Gastrocnemius medialis (tissue), 4 donors: ENCODE results near the gene WDR45B. TPM values are rescaled to one million over a fixed set of nuclear protein-coding genes. Genes with fewer than 3 reads are reported as not detected.

Experiments used
- ATAC-seq, 2 donors: fragments of 150-250 bp; one replicate each; pipeline ENCODE4 v1.9.1; 2016
- DNase-seq, 2 donors: peaks; one replicate each; pipeline ENCODE4 v3.0.0-alpha.2; 2019
- H3K27ac ChIP-seq, 4 donors: fragments of 200-600 bp; sonication (generic); 1 replicate in 1 of 4; 2 replicates in 3 of 4; pipeline ENCODE4 v1.5.1; 2016 to 2018; ENCODE audit warnings: mild to moderate bottlenecking in 2 of 4, moderate library complexity in 1 of 4
- H3K27me3 ChIP-seq, 3 donors: fragments of 200-600 bp; sonication (generic) in 2 of 3; 1 replicate in 1 of 3; 2 replicates in 2 of 3; pipeline versions ENCODE4 v1.5.1 to v1.6.0; 2016 to 2019; ENCODE audit warnings: mild to moderate bottlenecking in 1 of 3, moderate library complexity in 1 of 3
- H3K36me3 ChIP-seq, 2 donors: fragments of 200-600 bp; sonication (generic) in 1 of 2; one replicate each; pipeline ENCODE4 v1.5.1; 2017 to 2018
- H3K4me1 ChIP-seq, 2 donors: fragments of 200-600 bp; sonication (generic) in 1 of 2; one replicate each; pipeline ENCODE4 v1.5.1; 2016 to 2017; ENCODE audit warnings: mild to moderate bottlenecking in 2 of 2
- H3K4me3 ChIP-seq, 4 donors: fragments of 200-600 bp; sonication (generic) in 3 of 4; 1 replicate in 1 of 4; 2 replicates in 3 of 4; pipeline ENCODE4 v1.5.1; 2016 to 2019; ENCODE audit warnings: mild to moderate bottlenecking in 2 of 4
- H3K9me3 ChIP-seq, 3 donors: fragments of 200-600 bp; sonication (generic) in 2 of 3; 1 replicate in 1 of 3; 2 replicates in 2 of 3; pipeline ENCODE4 v1.5.1; 2016 to 2019
- POLR2A ChIP-seq, 2 donors: fragments of 450-650 bp; IDR thresholded peaks; one replicate each; pipeline ENCODE4 v1.6.1; 2017; ENCODE audit warnings: antibody characterized with exemption in 2 of 2, mild to moderate bottlenecking in 2 of 2, moderate library complexity in 2 of 2
- in situ Hi-C, 4 donors: fragments of 200-750 bp; cut with MboI; loops; one replicate each; pipeline versions ENCODE4 v1.15.0 to v1.8.0; 2017; ENCODE audit warnings: low sequenced_read_pairs in 4 of 4
- intact Hi-C: fragments of 100-400 bp; cut with DNase I; formaldehyde crosslinking; loops from one replicate; pipeline ENCODE4 v1.15.1; 2023; ENCODE audit warnings: low total_unique reads
- total RNA-seq, 4 donors: library from RNA; depleted of rRNA; stranded (reverse); fragments of >200 nt; gene quantifications; one replicate each; pipeline versions ENCODE4 v1.1.0 to v1.2.3, GENCODE V29; 2016
- TF ChIP-seq, protein P1 (sequence below), 5 experiments: fragments of 450-650 bp in 3 of 5; fragments of 200-600 bp in 2 of 5; sonication (generic) in 2 of 5; IDR thresholded peaks in 4 of 5; conservative IDR thresholded peaks in 1 of 5; 1 replicate in 4 of 5; 2 replicates in 1 of 5; pipeline ENCODE4 v1.5.1; 2016 to 2019; ENCODE audit warnings: antibody characterized with exemption in 5 of 5, mild to moderate bottlenecking in 3 of 5, moderate library complexity in 3 of 5

WDR45B gene
- total RNA-seq, 4 donors from 2014 or later = 28.0 to 39.2 (median 34.8) TPM

DNA sequence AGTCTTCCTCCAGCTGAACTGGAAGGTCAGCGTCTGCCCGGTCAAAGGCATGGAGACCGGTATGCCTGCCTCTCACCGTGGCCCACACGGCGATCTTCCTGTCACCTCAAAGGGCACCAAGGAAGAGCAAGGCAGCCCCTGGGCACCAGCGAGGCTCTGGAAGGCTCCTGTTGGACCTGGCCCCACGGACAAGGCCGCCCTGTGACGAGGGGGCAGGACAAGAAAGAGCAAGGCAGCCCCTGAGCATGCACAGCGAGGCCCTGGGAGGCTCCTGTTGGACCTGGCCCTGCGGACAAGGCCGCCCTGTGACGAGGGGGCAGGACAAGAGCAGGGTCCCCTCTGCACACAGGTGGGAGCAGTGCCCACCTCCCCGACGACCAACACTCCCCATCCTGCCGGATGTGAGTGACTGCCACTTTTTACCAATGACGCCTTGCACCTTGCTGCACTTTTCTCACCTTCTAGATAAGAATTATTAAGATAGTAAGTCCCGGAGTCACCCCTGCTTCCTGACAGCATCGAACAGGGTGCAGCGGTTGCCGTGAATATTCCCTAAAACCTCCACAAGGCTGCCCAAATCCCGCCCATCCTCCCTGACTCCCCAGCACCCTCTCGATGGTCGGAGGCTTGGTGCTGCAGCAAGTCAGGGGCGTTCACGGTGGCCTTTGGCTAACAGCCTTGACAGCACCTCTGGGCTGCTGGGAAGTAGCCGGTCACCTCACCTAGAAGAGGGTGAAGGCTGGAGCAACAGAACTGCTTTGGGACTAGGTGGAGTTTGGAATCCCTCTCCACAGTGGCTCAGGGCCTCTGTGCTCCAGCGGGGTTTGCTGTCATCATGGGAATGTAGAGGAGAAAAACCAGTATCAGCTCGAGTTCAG lies 5.6 kb upstream of the WDR45B start:
- H3K27ac ChIP-seq = peak overlapping the region in 1 of 4 donors; percentile 54
- in situ Hi-C loops = loop anchor here in 3 of 4 donors (10.0 to 25.0 kb wide), 2 partner anchors 101 to 108 kb away; partner anchors contain the start of gene TBCD (in 3 of the 3)
- no peak overlapping the region for H3K4me3 ChIP-seq
- H3K36me3 ChIP-seq = peaks cover 0 to 8% of the 10 kb centered on the region in 2 donors
- peaks cover 3 to 10% of the 10 kb centered on the region in 2 donors for H3K4me1 ChIP-seq
- no peaks in the 10 kb centered on the region for H3K27me3 ChIP-seq
- no peaks in the 10 kb centered on the region for H3K9me3 ChIP-seq
- no peak for ATAC-seq
- DNase-seq = no peak
- intact Hi-C loops = no loop called here
- TF ChIP-seq, protein P1, sequence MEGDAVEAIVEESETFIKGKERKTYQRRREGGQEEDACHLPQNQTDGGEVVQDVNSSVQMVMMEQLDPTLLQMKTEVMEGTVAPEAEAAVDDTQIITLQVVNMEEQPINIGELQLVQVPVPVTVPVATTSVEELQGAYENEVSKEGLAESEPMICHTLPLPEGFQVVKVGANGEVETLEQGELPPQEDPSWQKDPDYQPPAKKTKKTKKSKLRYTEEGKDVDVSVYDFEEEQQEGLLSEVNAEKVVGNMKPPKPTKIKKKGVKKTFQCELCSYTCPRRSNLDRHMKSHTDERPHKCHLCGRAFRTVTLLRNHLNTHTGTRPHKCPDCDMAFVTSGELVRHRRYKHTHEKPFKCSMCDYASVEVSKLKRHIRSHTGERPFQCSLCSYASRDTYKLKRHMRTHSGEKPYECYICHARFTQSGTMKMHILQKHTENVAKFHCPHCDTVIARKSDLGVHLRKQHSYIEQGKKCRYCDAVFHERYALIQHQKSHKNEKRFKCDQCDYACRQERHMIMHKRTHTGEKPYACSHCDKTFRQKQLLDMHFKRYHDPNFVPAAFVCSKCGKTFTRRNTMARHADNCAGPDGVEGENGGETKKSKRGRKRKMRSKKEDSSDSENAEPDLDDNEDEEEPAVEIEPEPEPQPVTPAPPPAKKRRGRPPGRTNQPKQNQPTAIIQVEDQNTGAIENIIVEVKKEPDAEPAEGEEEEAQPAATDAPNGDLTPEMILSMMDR (IDR thresholded peaks at IDR 0.05 in 4 of 5, conservative IDR thresholded peaks at IDR 0.05 in 1 of 5) = no peak
- TF ChIP-seq POLR2A (IDR thresholded peaks at IDR 0.05) = no peak

DNA sequence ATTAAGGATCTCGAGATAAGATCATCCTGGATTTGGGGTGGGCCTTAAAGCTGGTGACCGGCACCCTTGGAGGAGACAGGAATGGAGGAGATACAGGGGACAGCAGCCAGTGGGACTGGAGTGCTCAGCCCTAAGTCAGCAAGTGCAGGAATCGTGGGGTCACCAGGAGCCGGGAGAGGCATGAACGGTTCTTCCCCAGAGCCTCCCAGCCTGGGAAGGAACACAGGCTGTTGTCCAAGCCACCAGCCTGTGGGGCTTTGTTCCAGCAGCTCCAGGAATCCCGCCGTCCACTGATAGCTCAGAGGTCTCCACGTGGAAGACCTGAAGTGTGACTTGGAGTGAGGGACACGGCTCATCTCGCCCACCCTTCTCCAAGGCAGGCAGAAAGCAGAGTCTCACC lies 2.5 kb upstream of the WDR45B start:
- H3K36me3 ChIP-seq = no peaks in the 10 kb centered on the region
- ATAC-seq (no peak), DNase-seq (no peak)
- in situ Hi-C loops = loop anchor here in 3 of 4 donors (10.0 to 25.0 kb wide), 2 partner anchors 104 to 112 kb away; partner anchors contain the start of gene TBCD (in 3 of the 3)
- no peaks in the 10 kb centered on the region for H3K9me3 ChIP-seq
- H3K4me1 ChIP-seq = peaks cover 22 to 26% of the 10 kb centered on the region in 2 donors
- peak overlapping the region in 1 of 4 donors; percentile 9 for H3K27ac ChIP-seq
- no peak for TF ChIP-seq POLR2A (IDR thresholded peaks at IDR 0.05)
- TF ChIP-seq, protein P1 (IDR thresholded peaks at IDR 0.05 in 4 of 5, conservative IDR thresholded peaks at IDR 0.05 in 1 of 5) = no peak
- H3K27me3 ChIP-seq = no peaks in the 10 kb centered on the region
- intact Hi-C loops = no loop called here
- no peak overlapping the region for H3K4me3 ChIP-seq

DNA sequence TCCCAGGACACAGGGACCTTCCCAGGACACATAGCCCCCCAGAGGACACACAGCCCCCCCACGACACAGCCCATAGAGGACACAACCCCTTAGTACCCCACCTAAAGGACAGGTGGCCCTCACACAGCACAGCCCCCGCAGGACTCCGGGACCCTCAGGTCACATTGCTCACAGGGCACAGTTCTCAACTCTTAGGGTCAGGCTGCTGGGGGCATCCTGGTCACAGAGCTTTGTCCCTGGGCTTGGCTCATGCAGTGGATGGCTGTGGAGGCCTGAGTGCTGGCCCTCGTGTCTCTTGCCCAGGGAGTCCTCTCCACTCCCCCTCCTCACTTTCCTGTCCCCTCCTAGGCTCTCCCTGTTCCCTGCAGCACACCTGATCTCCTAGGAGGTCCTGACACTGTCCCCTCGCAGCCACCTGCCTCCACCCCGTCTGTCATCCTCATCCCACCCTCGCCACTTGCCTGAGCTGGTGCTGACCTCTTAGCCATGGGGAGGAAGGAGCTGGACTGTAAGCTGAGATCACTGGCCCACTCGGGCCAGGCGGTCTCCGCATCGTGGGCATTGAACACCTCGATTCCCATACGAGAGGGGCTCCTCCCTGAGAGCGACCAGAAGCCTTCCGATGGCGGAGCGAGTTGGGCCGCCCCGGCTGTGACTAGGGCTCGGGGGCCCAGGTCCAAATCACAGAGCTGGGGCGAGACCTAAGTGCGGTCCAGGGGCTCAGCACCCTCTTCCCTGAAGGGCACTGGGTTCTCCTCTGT lies 1.4 kb upstream of the WDR45B start:
- Histone ChIP-seq H3K27ac (peak overlapping the region in 3 of 4 donors; percentile 83 to 92 (median 86)), H3K9me3 (no peaks in the 10 kb centered on the region)

DNA sequence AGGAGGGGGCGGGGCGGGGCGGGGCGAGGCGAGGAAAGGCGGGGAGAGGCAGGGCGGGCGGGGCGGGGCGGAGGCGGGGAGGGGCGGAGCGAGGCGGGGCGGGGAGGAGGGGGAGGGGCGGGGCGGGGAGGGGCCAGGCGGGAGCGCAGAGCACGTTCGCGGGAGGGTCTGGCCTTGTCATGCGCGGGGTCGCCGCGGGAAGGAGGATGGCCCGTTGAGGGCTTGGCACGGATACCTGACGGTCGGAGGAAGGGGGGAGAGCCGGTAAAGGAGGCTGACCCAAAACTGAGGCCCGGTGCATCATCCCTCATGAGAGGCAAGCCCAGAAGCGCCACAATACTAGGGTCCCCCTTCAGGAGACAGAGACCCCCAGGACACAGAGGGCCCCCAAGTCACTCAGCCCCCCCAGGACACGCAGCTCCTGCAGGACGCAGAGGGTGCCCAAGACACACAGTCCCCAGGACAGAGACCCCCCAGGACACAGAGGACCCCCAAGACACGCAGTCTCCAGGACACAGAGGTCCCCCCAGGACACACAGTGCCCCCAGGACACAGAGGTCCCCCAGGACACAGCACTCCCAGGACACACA lies 593 bp upstream of the WDR45B start:
- Histone ChIP-seq H3K4me1 (peaks cover 31 to 37% of the 10 kb centered on the region in 2 donors), H3K4me3 (peak overlapping the region; percentile 51 to 87 (median 54)), H3K36me3 (peaks cover 0 to 3% of the 10 kb centered on the region in 2 donors), H3K9me3 (no peaks in the 10 kb centered on the region), H3K27me3 (no peaks in the 10 kb centered on the region), H3K27ac (peak overlapping the region; percentile 83 to 92 (median 85))
- intact Hi-C loops (loop anchor here (1.0 to 5.0 kb wide), 4 partner anchors 56 to 198 kb away; partner anchors contain the start of genes CYBC1, FN3KRP and TBCD), in situ Hi-C loops (no loop called here)
- no peak for TF ChIP-seq POLR2A (IDR thresholded peaks at IDR 0.05)
- TF ChIP-seq, protein P1 (IDR thresholded peaks at IDR 0.05 in 4 of 5, conservative IDR thresholded peaks at IDR 0.05 in 1 of 5) = no peak
- DNase-seq (peak; percentile 24 to 52), ATAC-seq (peak; percentile 15 to 16)

More for the DNA sequence above, 1.4 kb upstream of the WDR45B start:
- Histone ChIP-seq H3K4me3 (no peak overlapping the region), H3K36me3 (no peaks in the 10 kb centered on the region), H3K4me1 (peaks cover 31 to 32% of the 10 kb centered on the region in 2 donors), H3K27me3 (no peaks in the 10 kb centered on the region)
- ATAC-seq (no peak), DNase-seq (no peak)
- TF ChIP-seq, protein P1 (IDR thresholded peaks at IDR 0.05 in 4 of 5, conservative IDR thresholded peaks at IDR 0.05 in 1 of 5) = no peak
- TF ChIP-seq POLR2A (IDR thresholded peaks at IDR 0.05) = no peak
- intact Hi-C loops (loop anchor here (2.0 to 5.0 kb wide), 2 partner anchors 68 to 199 kb away; partner anchors contain the start of genes CYBC1 and FN3KRP), in situ Hi-C loops (loop anchor here in 3 of 4 donors (10.0 to 25.0 kb wide), 2 partner anchors 105 to 113 kb away; partner anchors contain the start of gene TBCD (in 3 of the 3))
